Left renal pelvis (tissue), 4 donors: Measurements from ENCODE around the gene SLC38A5. TPM values are rescaled to one million over a fixed set of nuclear protein-coding genes. Genes with fewer than 3 reads are reported as not detected.

ENCODE experiments used
- DNase-seq, 4 donors: peaks; one replicate each; pipeline ENCODE4 v3.0.0-alpha.2; 2013; ENCODE audit warnings: low read depth in 4 of 4, low spot score in 3 of 4
- polyA plus RNA-seq, 4 donors: library from polyadenylated mRNA; unstranded; fragments of 120-200 nt; gene quantifications; one replicate each; pipeline ENCODE4 v1.2.1, GENCODE V29; 2013; ENCODE audit not compliant: insufficient read length in 4 of 4

SLC38A5 gene
- polyA plus RNA-seq, 4 donors, result 4.2 to 9.2 (median 6.1) TPM

GRCh38 chrX:48492293-48492910, 22.3 kb upstream of the SLC38A5 start:
- DNase-seq, result no peak

DNA sequence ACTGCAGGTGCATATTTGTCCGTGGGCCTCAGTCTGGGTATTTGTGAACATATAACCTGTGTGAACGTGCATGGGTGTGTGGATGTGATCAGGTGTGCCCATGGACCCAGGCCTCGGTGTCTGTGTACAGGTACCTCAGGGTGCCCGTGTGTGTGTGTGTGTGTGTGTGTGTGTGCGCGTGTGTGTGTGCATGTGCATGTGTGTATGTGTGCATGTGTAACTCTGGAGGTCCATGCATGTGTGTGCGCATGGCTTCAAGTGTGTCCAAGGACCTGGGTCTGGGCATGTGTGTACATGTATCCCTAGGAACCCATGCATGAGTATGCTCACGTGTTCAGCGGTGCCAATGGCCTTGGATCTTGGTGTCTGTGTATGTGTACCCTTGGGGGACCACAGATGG, 21.7 kb upstream of the SLC38A5 start:
- DNase-seq, result no peak

DNA sequence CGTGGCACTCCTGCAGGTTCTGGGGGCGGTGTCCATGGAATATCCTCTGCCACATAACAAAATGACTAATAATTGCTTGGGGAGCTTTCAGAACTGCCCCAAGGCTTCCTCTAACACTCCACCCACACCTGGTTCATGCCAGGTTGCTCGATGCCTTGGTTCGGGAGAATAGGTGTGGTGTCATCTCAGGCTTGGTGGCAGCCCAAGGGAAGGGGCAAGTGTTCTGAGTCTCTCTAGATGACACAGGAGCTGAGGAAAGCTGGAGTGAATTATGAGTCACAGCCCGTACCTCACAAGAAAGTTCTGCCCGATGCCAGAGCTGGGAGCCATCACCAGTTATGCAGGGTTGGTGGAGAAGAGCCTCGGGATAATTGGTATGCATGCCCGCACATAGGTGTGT, 20.6 kb upstream of the SLC38A5 start:
- no peak for DNase-seq

GRCh38 chrX:48489892-48490291, 19.8 kb upstream of the SLC38A5 start:
- DNase-seq, result no peak

GRCh38 chrX:48489296-48489695, 19.2 kb upstream of the SLC38A5 start:
- DNase-seq, result no peak

- DNase-seq, result no peak
Measured at GRCh38 chrX:48488034-48488433, 18.0 kb upstream of the SLC38A5 start.

- no peak for DNase-seq
Measured at GRCh38 chrX:48487362-48487798, 17.3 kb upstream of the SLC38A5 start.

- no peak for DNase-seq
Measured at GRCh38 chrX:48482526-48482925, 12.5 kb upstream of the SLC38A5 start.

- DNase-seq, result no peak
Measured at GRCh38 chrX:48480583-48480982, 10.5 kb upstream of the SLC38A5 start.

GRCh38 chrX:48480142-48480541, 10.1 kb upstream of the SLC38A5 start:
- no peak for DNase-seq

- no peak for DNase-seq
Measured at GRCh38 chrX:48478806-48479205, 8.7 kb upstream of the SLC38A5 start.

DNA sequence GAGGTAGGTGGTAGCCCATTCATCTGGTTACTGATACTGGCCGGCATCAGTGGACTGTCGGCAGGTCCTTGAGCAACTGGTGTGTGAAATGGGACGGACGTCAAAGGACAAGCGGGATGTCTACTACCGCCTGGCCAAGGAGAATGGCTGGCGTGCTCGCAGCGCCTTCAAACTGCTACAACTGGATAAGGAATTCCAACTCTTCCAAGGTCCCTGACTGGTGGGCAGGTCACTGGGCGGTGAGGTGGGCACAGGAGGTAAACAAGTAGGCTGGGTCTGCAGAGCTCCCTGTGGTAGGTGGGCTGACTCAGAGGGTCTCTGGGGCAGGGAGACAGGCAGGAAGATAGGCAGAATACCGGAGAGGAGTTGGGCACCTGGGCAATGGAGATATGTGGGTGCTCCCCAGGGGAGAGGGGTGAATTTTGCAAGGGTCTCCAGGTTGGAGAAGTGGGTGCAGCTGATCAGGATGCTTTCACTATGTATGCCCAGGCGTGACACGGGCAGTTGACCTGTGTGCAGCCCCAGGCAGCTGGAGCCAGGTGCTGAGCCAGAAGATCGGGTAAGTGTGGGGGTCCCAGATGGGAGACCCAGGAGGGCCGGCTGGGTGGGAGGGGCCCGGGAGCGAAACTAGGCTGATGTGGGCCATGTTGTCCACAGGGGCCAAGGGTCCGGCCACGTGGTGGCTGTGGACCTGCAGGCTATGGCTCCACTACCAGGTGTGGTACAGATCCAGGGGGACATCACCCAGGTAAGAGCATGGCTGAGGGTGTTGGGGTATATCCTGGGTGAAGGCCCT, 8.1 kb upstream of the SLC38A5 start:
- no peak for DNase-seq

DNA sequence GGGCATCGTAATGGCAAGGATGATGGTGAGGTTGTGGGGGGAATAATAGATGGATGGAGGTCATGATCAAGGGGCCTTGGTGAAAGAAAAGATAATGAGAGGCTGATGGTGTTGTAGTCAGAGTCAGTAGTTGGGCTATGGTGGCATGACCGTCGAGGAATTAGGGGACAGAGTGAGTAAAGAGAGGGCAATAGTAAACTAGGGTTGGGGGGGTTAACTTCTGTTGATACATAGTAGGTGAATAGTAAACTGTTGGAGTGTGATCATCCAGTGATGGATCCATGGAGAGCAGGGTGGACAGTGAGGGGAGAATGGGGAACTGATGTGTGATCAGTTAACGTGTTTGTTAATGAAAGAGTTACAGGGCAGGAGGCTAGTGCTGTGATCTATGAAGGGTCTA, 6.9 kb upstream of the SLC38A5 start:
- DNase-seq, result no peak

- DNase-seq, result peak; percentile 52 to 58 (median 56)
Measured at GRCh38 chrX:48475774-48476577, 5.9 kb upstream of the SLC38A5 start, which contains the start of gene FTSJ1. FTSJ1 (plus strand) TSS chrX:48476199; CDS start chrX:48478048, 1,849 bp downstream.

GRCh38 chrX:48475296-48475695, 5.2 kb upstream of the SLC38A5 start:
- DNase-seq, result no peak

- no peak for DNase-seq
Measured at GRCh38 chrX:48474581-48474980, 4.5 kb upstream of the SLC38A5 start.

DNA sequence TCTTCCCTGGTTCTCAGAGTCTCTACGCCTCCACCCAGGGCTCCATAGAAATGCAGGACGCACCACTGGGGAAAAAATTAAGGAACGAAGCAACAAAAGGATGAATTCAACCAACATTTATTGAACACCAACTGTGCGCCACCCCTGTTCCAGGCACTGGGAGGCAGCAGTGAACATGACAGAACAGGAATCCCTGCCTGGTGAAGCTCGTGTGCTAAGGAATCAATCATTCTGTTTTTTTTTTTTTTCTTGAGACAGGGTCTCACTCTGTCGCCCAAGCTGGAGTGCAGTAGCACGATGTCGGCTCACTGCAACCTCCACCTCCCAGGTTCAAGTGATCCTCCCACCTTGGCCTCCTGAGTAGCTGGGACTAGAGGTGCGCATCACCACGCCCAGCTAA, 4.1 kb upstream of the SLC38A5 start:
- DNase-seq, result no peak

GRCh38 chrX:48473704-48473990, 3.6 kb upstream of the SLC38A5 start:
- no peak for DNase-seq

DNA sequence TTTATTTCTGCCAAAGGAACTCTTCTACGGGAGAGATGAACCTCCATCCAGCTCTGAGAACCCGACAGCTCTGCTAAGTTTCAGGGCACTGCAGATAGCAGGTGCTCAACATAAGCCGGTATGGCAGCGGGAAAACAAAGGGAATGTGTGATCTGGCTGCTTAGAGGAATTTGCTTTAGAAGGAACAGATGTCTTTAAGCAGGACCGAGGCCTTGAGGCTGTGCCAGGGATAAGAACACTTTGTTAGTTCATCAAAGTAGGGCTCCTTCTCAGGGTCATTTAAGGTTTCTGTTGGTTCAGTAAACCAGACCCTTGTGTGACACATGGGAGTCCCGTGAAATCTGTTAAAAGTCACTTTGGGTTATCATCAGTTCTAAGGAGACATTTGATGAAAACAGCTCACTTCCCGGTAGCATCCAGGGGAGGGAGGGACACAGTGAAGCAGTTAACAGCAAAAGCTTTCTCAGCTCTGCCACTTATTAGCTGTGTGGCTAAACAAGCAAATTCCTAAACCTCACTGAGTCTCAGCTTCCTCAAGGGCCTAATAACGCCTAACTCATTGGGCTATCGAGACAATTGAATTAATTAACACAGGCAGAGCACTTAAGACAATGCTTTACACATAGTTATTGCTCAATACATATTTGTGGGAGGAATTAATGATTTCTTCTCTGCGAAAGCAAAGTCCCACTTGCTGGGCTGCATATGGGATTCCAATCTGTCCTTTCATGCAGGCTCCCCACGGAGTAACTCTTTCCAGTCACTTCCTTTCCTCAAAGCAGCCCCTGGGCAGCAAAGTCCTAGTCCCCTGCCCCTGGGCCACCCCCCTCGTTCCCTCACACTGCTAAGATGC, 3.0 kb upstream of the SLC38A5 start:
- DNase-seq, result no peak

DNA sequence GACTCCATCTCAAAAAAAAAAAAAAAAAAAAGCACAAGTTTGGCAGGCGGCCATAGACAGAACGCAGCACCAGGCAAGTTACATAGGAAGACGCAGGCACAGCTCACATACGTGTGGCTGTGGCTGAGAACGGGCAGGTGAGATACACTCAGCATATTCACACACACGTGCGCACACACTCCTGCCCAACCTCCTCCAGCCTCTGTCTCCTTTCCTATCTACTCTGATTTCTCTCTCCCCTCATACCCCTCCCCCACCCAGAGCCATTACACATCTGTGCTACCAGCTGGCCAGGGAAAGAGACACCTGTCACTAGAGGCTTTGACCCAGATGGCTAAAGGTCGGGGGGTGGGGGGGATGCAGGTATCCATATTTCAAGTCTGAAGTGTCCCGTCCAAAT, 2.2 kb upstream of the SLC38A5 start:
- no peak for DNase-seq

GRCh38 chrX:48471504-48471903, 1.4 kb upstream of the SLC38A5 start:
- no peak for DNase-seq
